ENCODE data around the gene TAPBP. TPM values are rescaled to one million over a fixed set of nuclear protein-coding genes. Genes with fewer than 3 reads are reported as not detected.

Gene TAPBP
- total and polyA plus RNA-seq, 9 of the 15 experiments (the other 6 are each of a cell fraction or from before 2014, with no cell fraction given): 5.6 to 74.0 (median 22.3) TPM

DNA sequence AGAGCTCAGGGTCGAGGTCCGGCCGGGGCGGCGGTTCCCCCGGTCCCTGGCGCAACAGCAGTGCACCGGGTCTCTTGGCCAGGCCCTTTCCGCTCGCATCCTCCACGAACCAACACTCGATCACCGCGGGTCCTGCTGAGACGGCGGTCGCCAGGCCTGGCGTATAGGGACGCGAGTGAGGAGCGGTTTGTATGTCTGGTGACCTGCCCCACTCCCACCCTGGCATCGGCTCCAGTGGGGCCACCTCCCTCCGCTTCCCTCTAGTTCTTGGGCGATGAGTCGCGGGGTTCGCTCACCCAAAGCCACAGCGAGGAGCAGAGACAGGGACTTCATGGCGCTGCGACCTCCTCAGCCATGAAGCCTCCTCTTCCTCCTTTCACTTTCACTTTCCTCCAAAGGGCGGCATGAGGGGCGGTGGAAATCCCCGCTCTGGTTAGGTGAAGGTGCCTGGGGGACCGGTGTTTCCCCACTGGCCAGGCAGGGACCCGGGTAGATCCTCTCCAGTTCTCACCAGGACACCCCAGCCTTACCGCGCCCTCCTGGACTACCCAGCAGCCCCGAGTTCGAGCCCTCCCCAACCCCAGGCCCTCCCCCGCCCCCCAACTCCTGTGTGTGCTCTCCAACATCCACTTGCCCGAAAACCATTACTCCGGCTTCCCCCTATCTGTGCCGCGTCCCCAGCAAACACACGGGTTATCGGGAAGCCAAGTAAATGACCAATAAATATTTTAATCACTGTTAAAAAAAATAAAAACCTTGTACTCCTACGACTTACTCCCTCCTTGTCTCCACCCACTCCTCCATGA is at the start of gene TAPBP (continued):
- TF ChIP-seq ZNF175 (CRISPR knock-in tag; IDR thresholded peaks at IDR 0.05; ENCODE audit: low read depth) (0 out of 2 replicates have a peak, but pooled peaks have one; percentile 50), IFI16 (CRISPR knock-in tag; IDR thresholded peaks at IDR 0.05) (no peak), XRCC5 (IDR thresholded peaks at IDR 0.05; ENCODE audit: low read depth, low read length) (no peak), ZNF24 (IDR thresholded peaks at IDR 0.05) (no peak), ZNF3 (CRISPR knock-in tag; IDR thresholded peaks at IDR 0.05) (no peak), CC2D1A (IDR thresholded peaks at IDR 0.05) (no peak), CBX1 (IDR thresholded peaks at IDR 0.05; ENCODE audit: low read depth) (no peak), POLR2H (tag; IDR thresholded peaks at IDR 0.05; ENCODE audit: low read depth) (0 out of 2 replicates have a peak, but pooled peaks have one; percentile 7), CREM (IDR thresholded peaks at IDR 0.05; ENCODE audit: low read depth) (peak; percentile 20; the same call in 1 of the 2 replicates), BRD4 (IDR thresholded peaks at IDR 0.05) (no peak), MEF2A (IDR thresholded peaks at IDR 0.05; ENCODE audit: control insufficient read depth, low read depth, low read length) (no peak), RBM17 (IDR thresholded peaks at IDR 0.05; ENCODE audit: borderline replicate concordance, low read depth, low read length) (no peak), SREBF2 (CRISPR knock-in tag; IDR thresholded peaks at IDR 0.05) (no peak), HOXB6 (CRISPR knock-in tag; IDR thresholded peaks at IDR 0.05; ENCODE audit: borderline replicate concordance) (no peak; the same call in 1 of the 2 replicates), GTF2F1 (IDR thresholded peaks at IDR 0.05; ENCODE audit: low read depth, low read length) (no peak), ERF (CRISPR knock-in tag; IDR thresholded peaks at IDR 0.05) (no peak), CREB3L1 (IDR thresholded peaks at IDR 0.05; ENCODE audit: borderline replicate concordance, low read depth) (no peak), RFX5 (IDR thresholded peaks at IDR 0.05; ENCODE audit: low read depth, low read length) (no peak), ETV5 (CRISPR knock-in tag; IDR thresholded peaks at IDR 0.05; ENCODE audit: low read depth) (no peak)
- TF ChIP-seq, protein P1, sequence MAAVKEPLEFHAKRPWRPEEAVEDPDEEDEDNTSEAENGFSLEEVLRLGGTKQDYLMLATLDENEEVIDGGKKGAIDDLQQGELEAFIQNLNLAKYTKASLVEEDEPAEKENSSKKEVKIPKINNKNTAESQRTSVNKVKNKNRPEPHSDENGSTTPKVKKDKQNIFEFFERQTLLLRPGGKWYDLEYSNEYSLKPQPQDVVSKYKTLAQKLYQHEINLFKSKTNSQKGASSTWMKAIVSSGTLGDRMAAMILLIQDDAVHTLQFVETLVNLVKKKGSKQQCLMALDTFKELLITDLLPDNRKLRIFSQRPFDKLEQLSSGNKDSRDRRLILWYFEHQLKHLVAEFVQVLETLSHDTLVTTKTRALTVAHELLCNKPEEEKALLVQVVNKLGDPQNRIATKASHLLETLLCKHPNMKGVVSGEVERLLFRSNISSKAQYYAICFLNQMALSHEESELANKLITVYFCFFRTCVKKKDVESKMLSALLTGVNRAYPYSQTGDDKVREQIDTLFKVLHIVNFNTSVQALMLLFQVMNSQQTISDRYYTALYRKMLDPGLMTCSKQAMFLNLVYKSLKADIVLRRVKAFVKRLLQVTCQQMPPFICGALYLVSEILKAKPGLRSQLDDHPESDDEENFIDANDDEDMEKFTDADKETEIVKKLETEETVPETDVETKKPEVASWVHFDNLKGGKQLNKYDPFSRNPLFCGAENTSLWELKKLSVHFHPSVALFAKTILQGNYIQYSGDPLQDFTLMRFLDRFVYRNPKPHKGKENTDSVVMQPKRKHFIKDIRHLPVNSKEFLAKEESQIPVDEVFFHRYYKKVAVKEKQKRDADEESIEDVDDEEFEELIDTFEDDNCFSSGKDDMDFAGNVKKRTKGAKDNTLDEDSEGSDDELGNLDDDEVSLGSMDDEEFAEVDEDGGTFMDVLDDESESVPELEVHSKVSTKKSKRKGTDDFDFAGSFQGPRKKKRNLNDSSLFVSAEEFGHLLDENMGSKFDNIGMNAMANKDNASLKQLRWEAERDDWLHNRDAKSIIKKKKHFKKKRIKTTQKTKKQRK (IDR thresholded peaks at IDR 0.05; ENCODE audit: borderline replicate concordance, low read depth, low read length): no peak
- TF ChIP-seq, protein P2, sequence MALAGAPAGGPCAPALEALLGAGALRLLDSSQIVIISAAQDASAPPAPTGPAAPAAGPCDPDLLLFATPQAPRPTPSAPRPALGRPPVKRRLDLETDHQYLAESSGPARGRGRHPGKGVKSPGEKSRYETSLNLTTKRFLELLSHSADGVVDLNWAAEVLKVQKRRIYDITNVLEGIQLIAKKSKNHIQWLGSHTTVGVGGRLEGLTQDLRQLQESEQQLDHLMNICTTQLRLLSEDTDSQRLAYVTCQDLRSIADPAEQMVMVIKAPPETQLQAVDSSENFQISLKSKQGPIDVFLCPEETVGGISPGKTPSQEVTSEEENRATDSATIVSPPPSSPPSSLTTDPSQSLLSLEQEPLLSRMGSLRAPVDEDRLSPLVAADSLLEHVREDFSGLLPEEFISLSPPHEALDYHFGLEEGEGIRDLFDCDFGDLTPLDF (CRISPR knock-in tag; IDR thresholded peaks at IDR 0.05): no peak
- TF ChIP-seq, protein P3, sequence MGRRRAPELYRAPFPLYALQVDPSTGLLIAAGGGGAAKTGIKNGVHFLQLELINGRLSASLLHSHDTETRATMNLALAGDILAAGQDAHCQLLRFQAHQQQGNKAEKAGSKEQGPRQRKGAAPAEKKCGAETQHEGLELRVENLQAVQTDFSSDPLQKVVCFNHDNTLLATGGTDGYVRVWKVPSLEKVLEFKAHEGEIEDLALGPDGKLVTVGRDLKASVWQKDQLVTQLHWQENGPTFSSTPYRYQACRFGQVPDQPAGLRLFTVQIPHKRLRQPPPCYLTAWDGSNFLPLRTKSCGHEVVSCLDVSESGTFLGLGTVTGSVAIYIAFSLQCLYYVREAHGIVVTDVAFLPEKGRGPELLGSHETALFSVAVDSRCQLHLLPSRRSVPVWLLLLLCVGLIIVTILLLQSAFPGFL (CRISPR knock-in tag; IDR thresholded peaks at IDR 0.05): no peak

Data from K562 (cell line).